ENCODE results near the gene CLEC10A.

GRCh38 chr17:7095625-7096024 is 15.6 kb upstream of the CLEC10A start:
- no peak for TF ChIP-seq CTCF (IDR thresholded peaks at IDR 0.05)
- TF ChIP-seq ZFX (IDR thresholded peaks at IDR 0.05; ENCODE audit: borderline replicate concordance), result no peak
